NCI-H2029 treated with DMSO at 0.1 percent for 48 hours (cell line): ENCODE measurements around the gene CERS1.

Experiments used
- DNase-seq: peaks from one replicate; lab custom pipeline; 2025; lab: John Stamatoyannopoulos, UW

The CERS1 gene

DNA sequence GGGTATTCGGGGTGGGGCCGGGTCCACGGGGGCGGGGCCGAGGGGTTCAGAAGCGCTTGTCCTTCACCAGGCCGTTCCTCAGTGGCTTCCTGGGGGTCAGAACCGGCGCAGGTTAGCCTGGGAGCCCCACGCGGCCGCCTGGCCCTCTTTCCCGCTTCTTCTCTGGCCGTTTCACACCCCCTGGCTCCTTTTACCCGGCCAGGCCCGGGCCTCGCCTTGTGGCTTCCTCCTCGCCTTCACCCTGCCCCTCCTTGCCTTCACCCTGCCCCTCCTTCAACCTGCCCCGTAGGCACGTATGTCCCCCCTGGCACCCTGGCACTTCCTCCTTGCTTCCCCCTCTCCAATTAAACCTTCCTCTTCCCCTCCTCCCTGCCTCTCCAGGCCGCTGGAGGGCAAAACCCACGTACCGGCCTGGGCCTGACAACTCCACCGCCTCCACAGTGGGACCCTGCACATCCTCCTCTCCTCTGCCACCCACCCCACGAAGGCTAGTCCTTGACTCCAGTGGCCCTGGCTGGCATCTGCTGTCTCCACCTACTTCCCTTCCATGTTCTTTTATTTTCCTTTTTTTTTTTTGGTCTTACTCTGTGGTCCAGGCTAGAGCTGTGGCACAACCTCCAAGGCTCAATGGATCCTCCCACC is 25.3 kb downstream of the CERS1 start:
- DNase-seq, result no peak

DNA sequence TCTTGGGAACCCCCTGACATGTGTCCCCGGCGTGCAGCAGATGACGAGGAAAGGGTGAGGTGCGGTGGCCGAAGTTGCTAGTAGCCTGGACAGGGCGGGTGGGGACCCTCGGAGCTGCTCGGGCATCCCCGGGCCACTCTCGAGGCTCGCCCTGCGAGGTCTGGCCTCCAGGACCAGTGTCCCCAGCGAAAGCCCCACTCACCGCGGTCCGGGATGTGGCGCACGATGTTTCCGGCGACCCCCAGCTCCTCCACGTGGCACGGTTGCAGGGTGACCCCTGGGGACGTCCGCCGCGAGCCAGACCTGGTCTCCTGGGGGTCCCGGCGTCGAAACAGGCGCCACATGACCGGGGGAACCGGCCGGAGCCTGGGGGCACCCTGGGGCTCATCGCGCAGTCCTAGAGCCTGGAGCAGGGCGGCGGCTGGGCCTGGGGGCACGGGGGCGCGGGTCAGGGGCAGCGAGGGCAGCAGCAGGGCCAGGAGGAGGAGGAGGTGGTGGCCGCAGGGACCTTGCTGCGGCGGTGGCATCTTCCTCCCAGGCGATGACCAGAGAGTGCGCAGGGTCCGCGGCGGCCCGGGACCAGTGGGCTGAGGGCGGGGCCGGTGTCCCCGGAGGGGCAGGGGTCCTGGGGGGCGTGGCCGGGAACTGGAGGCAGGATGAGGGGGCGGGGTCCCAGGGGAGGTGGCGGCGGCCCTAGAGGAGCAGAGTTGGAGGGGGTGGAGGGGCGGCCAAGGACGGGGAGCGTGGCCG is 26.0 kb downstream of the CERS1 start:
- no peak for DNase-seq

DNA sequence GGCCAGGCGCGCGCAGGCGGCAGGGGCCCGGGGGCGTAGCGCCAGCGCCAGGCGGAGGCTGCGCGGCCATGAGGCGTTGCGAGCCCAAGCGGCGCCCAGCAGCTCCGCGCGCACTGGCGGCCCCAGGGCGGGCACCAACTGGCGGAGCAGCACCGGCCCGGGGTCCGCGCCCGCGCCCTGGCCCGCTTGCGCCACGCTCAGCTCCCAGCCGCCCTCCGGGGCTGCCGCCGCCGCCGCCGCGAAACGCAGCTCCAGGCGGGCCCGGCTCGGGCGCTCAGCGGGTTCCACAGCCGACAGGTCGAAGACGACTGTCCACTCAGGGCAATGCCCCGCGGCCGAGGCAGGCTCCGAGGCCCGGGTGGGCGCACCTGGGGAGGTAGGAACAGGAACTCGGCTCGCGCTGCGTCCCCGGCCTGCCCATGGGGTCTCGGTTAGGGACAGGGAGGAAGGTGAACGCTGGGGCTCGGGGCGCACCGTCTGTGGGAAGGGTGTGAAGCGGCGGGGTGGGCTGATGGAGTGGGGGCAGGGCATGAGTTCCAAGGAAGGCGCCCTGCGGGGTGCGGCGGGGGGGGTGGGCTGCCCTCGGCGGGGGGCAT is 26.8 kb downstream of the CERS1 start:
- DNase-seq, result no peak

GRCh38 chr19:18868380-18869022 is 27.5 kb downstream of the CERS1 start:
- no peak for DNase-seq

DNA sequence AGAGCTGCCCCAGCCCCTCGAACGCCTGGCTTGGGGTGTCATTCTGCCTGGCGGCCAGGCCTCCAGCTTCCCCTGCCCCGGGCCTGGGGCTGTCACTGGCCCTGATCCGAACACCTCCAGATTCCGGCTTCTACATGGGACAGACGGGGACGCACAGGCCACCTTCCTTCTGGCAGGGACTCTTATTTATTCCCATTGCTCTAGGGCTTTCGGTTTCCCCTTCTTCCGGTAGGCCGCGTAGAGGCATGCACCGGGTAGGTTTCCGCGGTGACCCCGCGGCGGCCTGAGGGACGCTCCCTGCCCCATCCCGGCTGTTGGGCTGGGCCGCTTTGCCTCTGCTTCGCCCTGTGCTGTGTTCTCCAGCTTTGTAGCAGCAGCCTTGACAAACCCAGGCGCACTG is 28.2 kb downstream of the CERS1 start:
- no peak for DNase-seq

DNA sequence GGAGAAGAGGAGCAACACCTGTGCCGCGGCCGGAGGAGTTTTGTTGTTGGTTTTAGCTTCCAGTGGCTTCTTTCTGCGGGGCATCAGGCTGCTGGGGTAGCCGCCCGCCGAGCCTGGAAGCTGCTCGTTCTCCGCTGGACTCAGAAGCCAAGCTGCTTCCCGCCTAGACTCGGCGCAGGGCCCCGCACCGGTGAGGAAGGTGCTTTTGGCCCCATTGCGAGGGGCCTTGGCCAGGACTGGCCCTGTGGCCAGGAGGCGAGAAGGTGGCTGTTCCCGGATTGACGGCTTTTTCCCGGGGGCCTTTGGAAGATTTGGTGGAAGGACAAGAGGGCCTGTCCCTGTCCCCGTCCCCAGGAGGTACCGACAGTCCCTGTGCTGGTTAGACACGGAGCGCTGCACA is 28.8 kb downstream of the CERS1 start:
- DNase-seq, result no peak

GRCh38 chr19:18866800-18867123 is 29.2 kb downstream of the CERS1 start:
- no peak for DNase-seq

GRCh38 chr19:18865973-18866799 is 29.8 kb downstream of the CERS1 start:
- no peak for DNase-seq

GRCh38 chr19:18865106-18865972 is 30.6 kb downstream of the CERS1 start:
- no peak for DNase-seq

- no peak for DNase-seq
Observed at GRCh38 chr19:18863843-18864362, 32.1 kb downstream of the CERS1 start.

DNA sequence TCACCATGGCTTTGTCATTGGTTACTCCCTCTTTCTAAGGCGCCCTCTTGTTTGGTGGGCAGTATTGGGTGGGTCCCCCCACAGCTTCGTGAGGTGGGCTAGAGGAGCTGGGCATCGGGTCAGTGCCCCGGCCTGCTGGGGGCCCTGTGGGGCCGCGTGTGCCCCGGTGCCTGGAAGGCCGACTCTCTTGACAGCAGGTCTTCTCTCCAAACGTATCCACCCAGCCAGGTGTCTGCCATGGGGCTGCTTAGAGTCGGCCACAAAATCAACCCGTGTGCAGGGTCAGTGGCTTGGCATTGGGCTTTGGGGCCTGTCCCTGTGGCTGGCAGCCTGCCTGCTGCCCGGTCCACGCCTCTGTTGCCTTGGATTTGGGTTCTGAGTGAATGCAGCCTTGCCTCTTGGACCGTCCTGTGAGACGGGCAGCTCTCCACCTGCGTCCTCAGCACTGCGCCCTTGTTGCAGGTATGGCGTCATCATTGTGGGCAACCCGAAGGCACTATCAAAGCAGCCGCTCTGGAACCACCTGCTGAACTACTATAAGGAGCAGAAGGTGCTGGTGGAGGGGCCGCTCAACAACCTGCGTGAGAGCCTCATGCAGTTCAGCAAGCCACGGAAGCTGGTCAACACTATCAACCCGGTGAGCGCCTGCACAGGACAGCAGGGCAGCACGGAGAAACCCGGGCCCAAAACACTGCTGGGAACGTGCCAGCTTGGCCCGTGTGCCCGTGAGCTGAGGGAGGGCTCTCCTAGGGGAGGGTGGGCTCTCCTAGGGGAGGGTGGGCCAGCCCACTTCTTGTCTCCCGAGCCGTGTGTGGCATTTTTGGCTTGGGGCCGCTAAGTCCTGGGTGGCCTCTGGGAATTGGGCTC is 32.7 kb downstream of the CERS1 start:
- no peak for DNase-seq

DNA sequence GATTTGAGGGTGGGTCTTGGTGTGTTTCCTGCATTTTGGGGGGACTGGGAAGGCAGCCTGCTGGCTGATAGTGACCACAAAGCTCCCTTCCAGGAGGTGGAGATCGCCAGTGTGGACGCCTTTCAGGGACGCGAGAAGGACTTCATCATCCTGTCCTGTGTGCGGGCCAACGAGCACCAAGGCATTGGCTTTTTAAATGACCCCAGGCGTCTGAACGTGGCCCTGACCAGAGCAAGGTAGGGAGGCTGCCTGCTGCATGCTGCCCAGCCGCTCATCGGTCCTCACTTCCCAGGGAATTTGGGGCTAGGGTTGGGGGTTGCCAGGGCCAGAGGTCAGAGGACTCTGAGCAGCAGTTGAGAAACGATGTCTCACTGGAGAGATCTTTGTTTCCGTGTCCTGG is 34.0 kb downstream of the CERS1 start:
- no peak for DNase-seq

DNA sequence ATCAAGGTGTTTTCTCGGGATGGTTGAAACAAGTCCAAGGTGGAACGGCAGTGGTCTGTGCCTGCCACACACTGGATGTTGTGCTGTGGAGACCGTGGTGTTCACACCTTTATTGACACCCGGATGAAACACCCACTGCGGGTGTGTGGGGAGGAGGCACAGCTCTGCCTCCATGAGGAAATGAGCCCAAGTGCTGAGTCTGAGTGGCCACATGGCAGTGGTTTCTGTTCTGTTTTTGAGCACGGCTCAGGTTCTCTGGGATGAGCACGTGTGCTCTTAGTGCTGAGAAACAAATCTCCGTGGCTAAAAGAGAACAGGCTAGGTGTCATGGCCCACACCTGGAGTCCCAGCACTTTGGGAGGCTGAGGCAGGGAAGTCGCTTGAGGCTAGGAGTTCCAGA is 34.7 kb downstream of the CERS1 start:
- no peak for DNase-seq

GRCh38 chr19:18860725-18861124 is 35.2 kb downstream of the CERS1 start:
- DNase-seq, result no peak

- DNase-seq, result no peak
Observed at GRCh38 chr19:18860302-18860700, 35.7 kb downstream of the CERS1 start.

DNA sequence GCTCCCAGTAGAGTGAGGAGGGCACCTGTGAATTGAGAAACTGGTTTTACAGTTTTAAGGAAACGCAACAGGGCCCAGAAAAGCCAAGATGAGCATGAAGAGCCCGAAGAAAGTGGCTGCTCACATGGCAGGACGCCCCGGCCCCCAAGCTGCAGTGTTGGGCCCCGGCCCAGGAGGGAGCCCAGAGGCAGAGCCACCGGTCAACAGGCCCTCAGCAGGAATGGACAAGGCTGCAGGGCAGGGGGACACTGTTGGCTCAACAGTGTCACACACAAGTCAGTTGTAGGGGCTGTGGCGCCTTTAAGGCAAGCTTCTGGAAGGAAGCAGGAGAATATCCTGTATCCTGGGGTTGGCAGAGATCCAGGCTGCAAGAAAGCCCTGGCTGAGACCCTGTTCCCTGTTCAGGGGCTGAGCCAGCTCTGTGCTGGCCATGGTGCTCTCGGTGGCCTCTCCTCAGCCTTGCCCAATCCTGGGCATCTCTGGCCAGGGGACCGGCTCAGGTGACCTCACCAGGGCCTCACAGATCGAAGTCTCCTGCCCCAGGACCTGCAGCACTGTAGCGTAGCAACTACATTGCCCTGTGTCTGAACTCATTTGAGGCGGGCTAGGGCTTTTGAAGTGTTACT is 36.2 kb downstream of the CERS1 start:
- no peak for DNase-seq

- no peak for DNase-seq
Observed at GRCh38 chr19:18858906-18859646, 36.9 kb downstream of the CERS1 start.

GRCh38 chr19:18857223-18857622 is 38.7 kb downstream of the CERS1 start:
- DNase-seq, result no peak
